Liver (tissue), 9 donors: ENCODE measurements around the gene PPM1G. TPM values are rescaled to one million over a fixed set of nuclear protein-coding genes. Genes with fewer than 3 reads are reported as not detected.
A peak's percentile ranks its signal among the peaks of the same experiment; 100 is the strongest.

Experiments
- DNase-seq: peaks from one replicate; pipeline ENCODE4 v3.0.0-alpha.2; 2017; ENCODE audit warnings: low spot score
- H3K27ac ChIP-seq, 2 donors: one replicate each; pipeline ENCODE4 v1.7.0; 2013; ENCODE audit warnings: inconsistent platforms in 2 of 2, low read length in 2 of 2, control low read depth in 1 of 2, low read depth in 1 of 2, mild to moderate bottlenecking in 1 of 2
- H3K27me3 ChIP-seq, 4 donors: one replicate each; pipeline versions ENCODE4 v1.6.1 to v1.7.0; 2013; ENCODE audit warnings: low read length in 3 of 4, inconsistent platforms in 1 of 4, mild to moderate bottlenecking in 1 of 4, moderate library complexity in 1 of 4; ENCODE audit not compliant: control insufficient read depth in 4 of 4, insufficient read depth in 4 of 4
- H3K36me3 ChIP-seq, 4 donors: one replicate each; pipeline versions ENCODE4 v1.6.1 to v1.7.0; 2013; ENCODE audit warnings: low read length in 3 of 4, mild to moderate bottlenecking in 3 of 4, low read depth in 1 of 4, moderate library complexity in 1 of 4; ENCODE audit not compliant: control insufficient read depth in 4 of 4, insufficient read depth in 3 of 4
- H3K4me1 ChIP-seq, 4 donors: one replicate each; pipeline versions ENCODE4 v1.6.1 to v1.7.0; 2013; ENCODE audit warnings: low read length in 3 of 4, mild to moderate bottlenecking in 3 of 4, moderate library complexity in 1 of 4; ENCODE audit not compliant: control insufficient read depth in 4 of 4, insufficient read depth in 4 of 4
- H3K4me3 ChIP-seq, 3 donors: one replicate each; pipeline versions ENCODE4 v1.6.1 to v1.7.0; 2013; ENCODE audit warnings: low read length in 3 of 3, control low read depth in 1 of 3, low read depth in 1 of 3, mild to moderate bottlenecking in 1 of 3
- H3K9ac ChIP-seq, 2 donors: one replicate each; pipeline ENCODE4 v1.7.0; 2013; ENCODE audit warnings: low read length in 2 of 2, mild to moderate bottlenecking in 2 of 2, moderate library complexity in 2 of 2, control low read depth in 1 of 2, low read depth in 1 of 2
- H3K9me3 ChIP-seq, 4 donors: one replicate each; pipeline versions ENCODE4 v1.6.1 to v1.7.0; 2013; ENCODE audit warnings: low read length in 3 of 4; ENCODE audit not compliant: control insufficient read depth in 4 of 4
- CTCF ChIP-seq: fragments of 150-350 bp; IDR thresholded peaks from 2 replicates; pipeline ENCODE4 v1.5.1; 2017; ENCODE audit warnings: improper control_type of control experiment, low read depth, low read length; ENCODE audit not compliant: missing input control
- EGR1 ChIP-seq, 2 donors: IDR thresholded peaks; 2 replicates each; pipeline ENCODE4 v1.6.1; 2016 to 2018; ENCODE audit warnings: antibody characterized with exemption in 2 of 2, low read depth in 2 of 2
- FOXA1 ChIP-seq: IDR thresholded peaks from 2 replicates; pipeline ENCODE4 v1.6.1; 2016; ENCODE audit warnings: antibody characterized with exemption
- FOXA2 ChIP-seq: IDR thresholded peaks from 2 replicates; pipeline ENCODE4 v1.6.1; 2016; ENCODE audit warnings: antibody characterized with exemption
- HNF4A ChIP-seq, 2 donors: conservative IDR thresholded peaks; 2 replicates each; pipeline ENCODE4 v1.6.1; 2016; ENCODE audit warnings: antibody characterized with exemption in 2 of 2, mild to moderate bottlenecking in 2 of 2
- HNF4G ChIP-seq: IDR thresholded peaks from 2 replicates; pipeline ENCODE4 v1.6.1; 2016; ENCODE audit warnings: antibody characterized with exemption
- JUND ChIP-seq, 2 donors: IDR thresholded peaks; 2 replicates each; pipeline ENCODE4 v1.6.1; 2016; ENCODE audit warnings: antibody characterized with exemption in 2 of 2
- MAX ChIP-seq: IDR thresholded peaks from 2 replicates; pipeline ENCODE4 v1.6.1; 2016; ENCODE audit warnings: antibody characterized with exemption
- NR2F2 ChIP-seq: IDR thresholded peaks from 2 replicates; pipeline ENCODE4 v1.6.1; 2016; ENCODE audit warnings: antibody characterized with exemption
- RAD21 ChIP-seq, 2 donors: IDR thresholded peaks; 2 replicates each; pipeline ENCODE4 v1.6.1; 2016; ENCODE audit warnings: antibody characterized with exemption in 2 of 2, mild to moderate bottlenecking in 2 of 2
- REST ChIP-seq: IDR thresholded peaks from 2 replicates; pipeline ENCODE4 v1.6.1; 2016; ENCODE audit warnings: antibody characterized with exemption, mild to moderate bottlenecking
- RXRA ChIP-seq, 2 donors: IDR thresholded peaks; 2 replicates each; pipeline ENCODE4 v1.6.1; 2017 to 2018; ENCODE audit warnings: antibody characterized with exemption in 2 of 2, mild to moderate bottlenecking in 1 of 2
- SP1 ChIP-seq: IDR thresholded peaks from 2 replicates; pipeline ENCODE4 v1.6.1; 2018; ENCODE audit warnings: antibody characterized with exemption, mild to moderate bottlenecking
- TAF1 ChIP-seq: conservative IDR thresholded peaks from 2 replicates; pipeline ENCODE4 v1.6.1; 2016; ENCODE audit warnings: antibody characterized with exemption, mild to moderate bottlenecking
- YY1 ChIP-seq: IDR thresholded peaks from 2 replicates; pipeline ENCODE4 v1.6.1; 2016; ENCODE audit warnings: antibody characterized with exemption, mild to moderate bottlenecking
- ZBTB33 ChIP-seq: IDR thresholded peaks from 2 replicates; pipeline ENCODE4 v1.6.1; 2016; ENCODE audit warnings: antibody characterized with exemption
- WGBS: extraction: QIAGEN DNeasy Blood & Tissue Kit; methylation state at CpG from one replicate; pipeline ENCODE4 v1.1.7; 2013; 5-methylcytosine and 5-hydroxymethylcytosine counted together
- polyA plus RNA-seq, 2 donors: library from polyadenylated mRNA; stranded (reverse) in 1 of 2; unstranded in 1 of 2; fragments of 200-250 nt in 1 of 2; fragments of >200 nt in 1 of 2; fragmentation: Nextera tagmentation in 1 of 2; extraction: Ambion mirVana in 1 of 2; gene quantifications; one replicate each; pipeline versions ENCODE4 v1.2.1 to v1.2.3, GENCODE V29; 2013 to 2015
- total RNA-seq, 2 donors: library from RNA; depleted of rRNA; stranded (reverse); fragments of >200 nt; gene quantifications; one replicate each; pipeline ENCODE4 v1.2.3, GENCODE V29; 2014
- donor health status: healthy.
- donor health status: healthy.
- donor health status: healthy.
- donor health status: healthy.
- donor health status: healthy.

The PPM1G gene
- total and polyA plus RNA-seq, 4 donors, result 26.4 to 45.5 (median 33.1) TPM

- H3K4me3 ChIP-seq, result no peak overlapping the region
- peaks cover 18 to 48% (median 25%) of the 10 kb centered on the region in 4 donors for H3K36me3 ChIP-seq
- H3K9ac ChIP-seq, result no peak overlapping the region
- TF ChIP-seq RXRA (IDR thresholded peaks at IDR 0.05) (peak in 1 of 2 donors; percentile 23), RAD21 (IDR thresholded peaks at IDR 0.05) (peak; percentile 37 to 60), HNF4A (conservative IDR thresholded peaks at IDR 0.05) (no peak), REST (no peak), TAF1 (no peak), MAX (no peak), HNF4G (no peak), JUND (IDR thresholded peaks at IDR 0.05) (no peak), FOXA2 (no peak), NR2F2 (no peak), CTCF (peak; percentile 13), ZBTB33 (no peak), SP1 (no peak)
- DNase-seq, result no peak
- H3K4me1 ChIP-seq, result peaks cover 7 to 53% (median 45%) of the 10 kb centered on the region in 4 donors
- peak overlapping the region in 1 of 2 donors; percentile 94 for H3K27ac ChIP-seq
- WGBS, result 75% methylated on average over 29 of the region's 29 CpGs
- H3K27me3 ChIP-seq, result no peaks in the 10 kb centered on the region
- no peaks in the 10 kb centered on the region for H3K9me3 ChIP-seq
Observed at GRCh38 chr2:27378096-27378808, 31.1 kb downstream of the PPM1G start.

- Histone ChIP-seq H3K27me3 (no peaks in the 10 kb centered on the region), H3K9ac (no peak overlapping the region), H3K36me3 (peaks cover 18 to 50% (median 25%) of the 10 kb centered on the region in 4 donors), H3K9me3 (no peaks in the 10 kb centered on the region), H3K4me3 (no peak overlapping the region), H3K4me1 (peaks cover 7 to 54% (median 47%) of the 10 kb centered on the region in 4 donors), H3K27ac (no peak overlapping the region)
- TF ChIP-seq FOXA2, result no peak
- TF ChIP-seq YY1, result no peak
- no peak for TF ChIP-seq JUND (IDR thresholded peaks at IDR 0.05)
- no peak for TF ChIP-seq CTCF
- TF ChIP-seq TAF1, result no peak
- no peak for TF ChIP-seq HNF4A (conservative IDR thresholded peaks at IDR 0.05)
- TF ChIP-seq REST, result no peak
- TF ChIP-seq EGR1 (IDR thresholded peaks at IDR 0.05; ENCODE audit: low read depth in 2 of 2), result no peak
- no peak for TF ChIP-seq SP1
- TF ChIP-seq FOXA1, result no peak
- 92% methylated on average over 18 of the region's 18 CpGs for WGBS
- DNase-seq, result no peak
Observed at GRCh38 chr2:27377618-27378095, 31.7 kb downstream of the PPM1G start.
